Uterus (tissue), 2 donors: ENCODE measurements around the gene LYRM4.

ENCODE experiments used
- POLR2A ChIP-seq, 2 donors: fragments of 450-650 bp; IDR thresholded peaks; one replicate each; pipeline ENCODE4 v1.6.1; 2016; ENCODE audit warnings: antibody characterized with exemption in 2 of 2, mild to moderate bottlenecking in 1 of 2, moderate library complexity in 1 of 2
- TF ChIP-seq, protein P1 (sequence below), 4 experiments: fragments of 200-600 bp in 2 of 4; fragments of 450-650 bp in 2 of 4; sonication (generic) in 2 of 4; IDR thresholded peaks; one replicate each; pipeline ENCODE4 v1.5.1; 2016 to 2019; ENCODE audit warnings: antibody characterized with exemption in 4 of 4, mild to moderate bottlenecking in 2 of 4, moderate library complexity in 1 of 4

DNA sequence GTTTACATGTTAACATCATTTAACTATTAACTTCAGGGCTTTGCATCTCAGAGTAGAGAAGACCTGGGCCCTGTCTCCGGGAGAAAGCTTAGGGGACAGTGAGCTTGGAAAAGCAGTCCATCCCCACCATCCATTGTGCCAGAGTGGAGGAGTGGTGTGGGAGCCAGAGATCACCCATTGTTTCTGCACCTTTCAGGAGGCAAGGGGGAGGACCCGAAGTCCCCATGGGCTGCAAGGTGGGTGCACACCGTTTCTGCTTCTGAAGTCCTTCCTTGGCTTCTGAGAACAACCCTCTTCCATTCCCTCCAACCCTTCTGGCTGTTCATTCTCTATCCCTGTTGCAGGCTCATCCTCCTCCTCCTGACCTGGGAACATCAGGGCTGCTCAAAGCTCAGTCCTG, 179.6 kb downstream of the LYRM4 start:
- TF ChIP-seq, protein P1, sequence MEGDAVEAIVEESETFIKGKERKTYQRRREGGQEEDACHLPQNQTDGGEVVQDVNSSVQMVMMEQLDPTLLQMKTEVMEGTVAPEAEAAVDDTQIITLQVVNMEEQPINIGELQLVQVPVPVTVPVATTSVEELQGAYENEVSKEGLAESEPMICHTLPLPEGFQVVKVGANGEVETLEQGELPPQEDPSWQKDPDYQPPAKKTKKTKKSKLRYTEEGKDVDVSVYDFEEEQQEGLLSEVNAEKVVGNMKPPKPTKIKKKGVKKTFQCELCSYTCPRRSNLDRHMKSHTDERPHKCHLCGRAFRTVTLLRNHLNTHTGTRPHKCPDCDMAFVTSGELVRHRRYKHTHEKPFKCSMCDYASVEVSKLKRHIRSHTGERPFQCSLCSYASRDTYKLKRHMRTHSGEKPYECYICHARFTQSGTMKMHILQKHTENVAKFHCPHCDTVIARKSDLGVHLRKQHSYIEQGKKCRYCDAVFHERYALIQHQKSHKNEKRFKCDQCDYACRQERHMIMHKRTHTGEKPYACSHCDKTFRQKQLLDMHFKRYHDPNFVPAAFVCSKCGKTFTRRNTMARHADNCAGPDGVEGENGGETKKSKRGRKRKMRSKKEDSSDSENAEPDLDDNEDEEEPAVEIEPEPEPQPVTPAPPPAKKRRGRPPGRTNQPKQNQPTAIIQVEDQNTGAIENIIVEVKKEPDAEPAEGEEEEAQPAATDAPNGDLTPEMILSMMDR (IDR thresholded peaks at IDR 0.05), result no peak
- no peak for TF ChIP-seq POLR2A (IDR thresholded peaks at IDR 0.05)
